Jurkat, Clone E6-1 (cell line): ENCODE measurements around the gene ROR1.
"Not testable (repeated sequence)": the region's sequence is repeated elsewhere in the genome, so short reads cannot be mapped to it uniquely, and the experiment has no call there.

ENCODE experiments used
- DNase-seq: peaks from one replicate; pipeline ENCODE4 v3.0.0-alpha.2; 2011; ENCODE audit warnings: low read depth, low spot score
- H3K4me3 ChIP-seq: 2 replicates; pipeline ENCODE4 v1.5.1; 2011; ENCODE audit warnings: mild to moderate bottlenecking, low read length, control low read depth, moderate library complexity

Gene ROR1

GRCh38 chr1:64092851-64093371, 319.1 kb downstream of the ROR1 start:
- DNase-seq: no peak
- H3K4me3 ChIP-seq: no peak overlapping the region

GRCh38 chr1:64093941-64094340, 320.1 kb downstream of the ROR1 start:
- H3K4me3 ChIP-seq: no peak overlapping the region
- DNase-seq: no peak

- H3K4me3 ChIP-seq: no peak overlapping the region
- DNase-seq: no peak
Measured at GRCh38 chr1:64095832-64096231, 322.0 kb downstream of the ROR1 start.

- no peak for DNase-seq
- H3K4me3 ChIP-seq: no peak overlapping the region
Measured at GRCh38 chr1:64097859-64098258, 324.0 kb downstream of the ROR1 start.

- no peak overlapping the region for H3K4me3 ChIP-seq
- no peak for DNase-seq
Measured at GRCh38 chr1:64098436-64098835, 324.6 kb downstream of the ROR1 start.

GRCh38 chr1:64098846-64099582, 325.2 kb downstream of the ROR1 start:
- DNase-seq: no peak
- no peak overlapping the region for H3K4me3 ChIP-seq

GRCh38 chr1:64100791-64101190, 327.0 kb downstream of the ROR1 start:
- no peak overlapping the region for H3K4me3 ChIP-seq
- DNase-seq: no peak

GRCh38 chr1:64104585-64104984, 330.8 kb downstream of the ROR1 start:
- DNase-seq, H3K4me3 ChIP-seq: not testable (repeated sequence)

GRCh38 chr1:64107118-64107519, 333.3 kb downstream of the ROR1 start:
- no peak for DNase-seq
- H3K4me3 ChIP-seq: no peak overlapping the region

- no peak for DNase-seq
- H3K4me3 ChIP-seq: no peak overlapping the region
Measured at GRCh38 chr1:64107632-64108031, 333.8 kb downstream of the ROR1 start.

- no peak for DNase-seq
- H3K4me3 ChIP-seq: no peak overlapping the region
Measured at GRCh38 chr1:64110924-64111777, 337.3 kb downstream of the ROR1 start.

- no peak overlapping the region for H3K4me3 ChIP-seq
- DNase-seq: no peak
Measured at GRCh38 chr1:64111787-64112186, 338.0 kb downstream of the ROR1 start.

- H3K4me3 ChIP-seq: no peak overlapping the region
- peak; percentile 8 for DNase-seq
Measured at GRCh38 chr1:64112281-64112680, 338.5 kb downstream of the ROR1 start.

- no peak overlapping the region for H3K4me3 ChIP-seq
- DNase-seq: no peak
Measured at GRCh38 chr1:64114012-64114525, 340.3 kb downstream of the ROR1 start.

- no peak overlapping the region for H3K4me3 ChIP-seq
- no peak for DNase-seq
Measured at GRCh38 chr1:64116537-64116936, 342.7 kb downstream of the ROR1 start.

- no peak overlapping the region for H3K4me3 ChIP-seq
- no peak for DNase-seq
Measured at GRCh38 chr1:64117492-64117891, 343.7 kb downstream of the ROR1 start.

- no peak overlapping the region for H3K4me3 ChIP-seq
- no peak for DNase-seq
Measured at GRCh38 chr1:64121766-64122385, 348.1 kb downstream of the ROR1 start.

GRCh38 chr1:64122588-64122987, 348.8 kb downstream of the ROR1 start:
- H3K4me3 ChIP-seq: no peak overlapping the region
- no peak for DNase-seq

- no peak overlapping the region for H3K4me3 ChIP-seq
- DNase-seq: no peak
Measured at GRCh38 chr1:64124704-64125440, 351.1 kb downstream of the ROR1 start.
